OCI-LY3 (cell line): ENCODE results near the gene SLC36A4.

Experiments
- H2AFZ ChIP-seq: fragments of 200-600, 300-600 bp; shearing (Covaris generic); 2 replicates; pipeline ENCODE4 v1.6.0; 2014; ENCODE audit warnings: antibody characterized with exemption, low read depth, low read length
- H3K27ac ChIP-seq: fragments of 200-600, 300-600 bp; sonication (generic); 2 replicates; pipeline ENCODE4 v1.5.1; 2014; ENCODE audit warnings: mild to moderate bottlenecking, low read length, moderate library complexity, mixed read lengths
- H3K27me3 ChIP-seq: fragments of 200-600, 300-600 bp; sonication (generic); 2 replicates; pipeline ENCODE4 v1.6.1; 2014; ENCODE audit warnings: low read depth, low read length, mixed read lengths
- H3K36me3 ChIP-seq: fragments of 200-600, 300-600 bp; sonication (generic); replicated peaks from 2 replicates; pipeline ENCODE3; 2014; ENCODE audit warnings: low read depth, low read length, mixed read lengths
- H3K4me1 ChIP-seq: fragments of 300-600, 200-600 bp; sonication (generic); 2 replicates; pipeline ENCODE4 v1.6.1; 2014; ENCODE audit warnings: low read length, mixed read lengths
- H3K4me2 ChIP-seq: fragments of 200-600, 300-600 bp; sonication (generic); 2 replicates; pipeline ENCODE4 v1.6.1; 2014; ENCODE audit warnings: low read length, mixed read lengths
- H3K4me3 ChIP-seq: fragments of 300-600, 200-600 bp; sonication (generic); 2 replicates; pipeline ENCODE4 v1.5.1; 2014; ENCODE audit warnings: antibody characterized with exemption, mild to moderate bottlenecking, low read length, moderate library complexity
- H3K79me2 ChIP-seq: fragments of 300-600, 200-600 bp; shearing (Covaris generic); 2 replicates; pipeline ENCODE4 v1.6.1; 2014; ENCODE audit warnings: mild to moderate bottlenecking, low read length, mixed read lengths
- H3K9ac ChIP-seq: fragments of 300-600, 200-600 bp; shearing (Covaris generic); 2 replicates; pipeline ENCODE4 v1.6.0; 2014; ENCODE audit warnings: mild to moderate bottlenecking, low read length, moderate library complexity
- H3K9me3 ChIP-seq: fragments of 200-600, 300-600 bp; shearing (Covaris generic); 2 replicates; pipeline ENCODE4 v1.6.1; 2014; ENCODE audit warnings: low read length, mixed read lengths; ENCODE audit not compliant: insufficient read depth
- H4K20me1 ChIP-seq: fragments of 200-600, 300-600 bp; sonication (generic); 2 replicates; pipeline ENCODE4 v1.6.1; 2016; ENCODE audit warnings: low read length, mixed read lengths; ENCODE audit not compliant: insufficient read depth
- EZH2phosphoT487 ChIP-seq: fragments of 200-600 bp; shearing (Covaris generic); IDR thresholded peaks from 2 replicates; pipeline ENCODE4 v1.6.1; 2018; ENCODE audit warnings: antibody characterized with exemption, mixed run types, low read depth
- TF ChIP-seq, protein P1 (sequence below): fragments of 200-600, 300-600 bp; sonication (generic); IDR thresholded peaks from 2 replicates; pipeline ENCODE4 v1.5.1; 2014; ENCODE audit warnings: antibody characterized with exemption, low read length, low read depth

SLC36A4 gene

DNA sequence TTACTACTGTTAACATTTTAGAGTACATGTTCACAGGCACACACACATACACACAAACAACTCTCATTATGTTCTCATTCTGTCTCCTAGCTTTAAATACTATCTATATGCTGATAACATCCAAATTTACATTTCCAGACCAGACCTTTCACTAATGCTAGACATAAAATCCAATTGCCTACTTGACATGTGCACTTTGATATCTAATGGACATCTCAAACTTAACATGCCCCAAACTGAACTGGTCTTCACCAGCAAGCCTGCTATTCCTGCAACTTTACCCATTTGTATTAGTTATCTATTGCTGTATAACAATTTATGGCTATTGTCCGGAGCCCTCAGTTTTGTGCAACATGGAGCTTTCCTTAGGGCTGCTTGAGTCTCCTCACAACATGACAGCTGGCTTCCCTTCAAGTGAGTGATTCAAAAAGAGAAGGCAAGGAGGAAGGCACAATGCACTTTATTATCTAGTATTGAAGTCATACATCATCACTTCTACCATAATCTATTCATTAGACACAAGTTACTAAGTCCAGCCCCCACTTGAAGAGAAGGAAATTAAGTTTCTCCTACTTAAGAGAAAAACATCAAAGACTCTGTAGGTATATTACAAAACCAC is 3.0 kb downstream of the SLC36A4 start:
- Histone ChIP-seq H3K36me3 (peaks cover 7% of the 10 kb centered on the region), H3K9ac (no peak overlapping the region), H3K27ac (no peak overlapping the region), H3K4me3 (no peak overlapping the region), H4K20me1 (peaks cover 9% of the 10 kb centered on the region; the same call in 1 of the 2 replicates), H3K9me3 (no peaks in the 10 kb centered on the region), H2AFZ (no peak overlapping the region), H3K4me2 (no peak overlapping the region), H3K4me1 (peaks cover 9% of the 10 kb centered on the region), H3K27me3 (no peaks in the 10 kb centered on the region), H3K79me2 (peaks cover 64% of the 10 kb centered on the region)
- TF ChIP-seq, protein P1, sequence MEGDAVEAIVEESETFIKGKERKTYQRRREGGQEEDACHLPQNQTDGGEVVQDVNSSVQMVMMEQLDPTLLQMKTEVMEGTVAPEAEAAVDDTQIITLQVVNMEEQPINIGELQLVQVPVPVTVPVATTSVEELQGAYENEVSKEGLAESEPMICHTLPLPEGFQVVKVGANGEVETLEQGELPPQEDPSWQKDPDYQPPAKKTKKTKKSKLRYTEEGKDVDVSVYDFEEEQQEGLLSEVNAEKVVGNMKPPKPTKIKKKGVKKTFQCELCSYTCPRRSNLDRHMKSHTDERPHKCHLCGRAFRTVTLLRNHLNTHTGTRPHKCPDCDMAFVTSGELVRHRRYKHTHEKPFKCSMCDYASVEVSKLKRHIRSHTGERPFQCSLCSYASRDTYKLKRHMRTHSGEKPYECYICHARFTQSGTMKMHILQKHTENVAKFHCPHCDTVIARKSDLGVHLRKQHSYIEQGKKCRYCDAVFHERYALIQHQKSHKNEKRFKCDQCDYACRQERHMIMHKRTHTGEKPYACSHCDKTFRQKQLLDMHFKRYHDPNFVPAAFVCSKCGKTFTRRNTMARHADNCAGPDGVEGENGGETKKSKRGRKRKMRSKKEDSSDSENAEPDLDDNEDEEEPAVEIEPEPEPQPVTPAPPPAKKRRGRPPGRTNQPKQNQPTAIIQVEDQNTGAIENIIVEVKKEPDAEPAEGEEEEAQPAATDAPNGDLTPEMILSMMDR: no peak
- no peak for TF ChIP-seq EZH2phosphoT487

DNA sequence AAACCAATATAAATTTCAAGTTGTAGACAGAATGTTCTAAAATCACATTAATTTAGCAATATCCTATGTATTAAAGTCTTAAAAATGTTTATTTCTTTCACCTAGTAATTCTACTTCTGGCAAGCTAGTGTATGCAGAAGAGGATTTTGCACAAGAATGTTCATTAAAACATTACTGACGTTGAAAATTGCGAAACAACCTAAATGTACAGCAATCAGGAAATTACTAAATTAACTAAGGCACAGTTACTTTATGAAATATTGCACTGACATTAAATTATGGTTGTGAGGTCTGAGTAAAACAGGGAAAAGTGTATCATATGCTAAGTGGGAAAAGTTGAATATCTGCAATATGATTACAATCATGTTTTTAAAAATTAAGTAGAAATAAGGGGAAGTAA is 4.1 kb downstream of the SLC36A4 start:
- Histone ChIP-seq H3K4me2 (no peak overlapping the region), H3K9me3 (no peaks in the 10 kb centered on the region), H3K27me3 (no peaks in the 10 kb centered on the region), H2AFZ (no peak overlapping the region), H3K27ac (no peak overlapping the region), H4K20me1 (peaks cover 9% of the 10 kb centered on the region; the same call in 1 of the 2 replicates), H3K4me1 (peaks cover 9% of the 10 kb centered on the region), H3K4me3 (no peak overlapping the region), H3K9ac (no peak overlapping the region), H3K79me2 (peaks cover 64% of the 10 kb centered on the region), H3K36me3 (peaks cover 10% of the 10 kb centered on the region)
- TF ChIP-seq, protein P1: no peak
- TF ChIP-seq EZH2phosphoT487: no peak

DNA sequence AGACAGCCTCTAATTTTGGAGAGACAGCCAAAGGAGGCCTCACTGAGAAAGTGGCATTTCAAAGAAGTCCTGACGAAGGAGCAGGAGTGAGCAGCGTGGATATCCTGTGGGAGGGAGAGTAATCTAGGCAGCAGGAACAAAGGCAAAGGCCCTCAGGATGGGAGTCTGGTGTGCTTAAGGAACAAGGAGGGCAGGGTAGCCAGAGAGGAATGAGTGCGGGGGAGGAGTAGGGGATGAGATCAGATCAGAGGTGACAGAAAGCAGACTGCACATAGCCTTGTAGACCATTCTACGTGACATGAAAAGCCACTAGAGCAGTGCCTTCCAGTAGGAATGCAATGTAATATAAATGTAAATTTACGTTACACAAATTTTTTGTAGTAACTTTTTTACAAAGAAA is 5.6 kb downstream of the SLC36A4 start:
- peaks cover 64% of the 10 kb centered on the region for H3K79me2 ChIP-seq
- TF ChIP-seq, protein P1: no peak
- no peak for TF ChIP-seq EZH2phosphoT487

DNA sequence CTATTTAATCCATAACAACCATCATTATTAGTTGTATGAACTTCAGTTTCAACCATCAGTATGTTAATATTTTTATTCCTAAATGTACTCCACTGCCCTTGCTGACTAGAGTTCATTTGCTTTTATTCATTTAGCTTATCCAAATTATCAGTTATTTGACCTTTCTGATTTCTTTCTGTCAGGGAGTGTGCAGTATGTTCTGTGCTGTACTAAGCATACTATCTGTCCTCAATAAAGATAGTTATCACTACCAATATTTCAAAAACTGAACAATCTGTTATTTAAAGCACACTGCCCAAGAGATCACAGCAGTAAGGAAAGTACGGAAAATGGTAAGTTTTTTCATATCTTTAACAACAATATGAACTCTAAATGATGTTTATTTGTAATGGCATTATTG is 8.3 kb downstream of the SLC36A4 start:
- Histone ChIP-seq H3K27me3 (no peaks in the 10 kb centered on the region), H3K4me1 (no peaks in the 10 kb centered on the region), H3K79me2 (peaks cover 41% of the 10 kb centered on the region), H2AFZ (no peak overlapping the region), H3K9ac (no peak overlapping the region), H3K4me3 (no peak overlapping the region), H4K20me1 (peaks cover 6% of the 10 kb centered on the region; the same call in 1 of the 2 replicates), H3K9me3 (peaks cover 7% of the 10 kb centered on the region), H3K27ac (no peak overlapping the region), H3K4me2 (no peak overlapping the region), H3K36me3 (peaks cover 38% of the 10 kb centered on the region)
- TF ChIP-seq EZH2phosphoT487: no peak
- TF ChIP-seq, protein P1: no peak

More for the DNA sequence above, 5.6 kb downstream of the SLC36A4 start:
- H3K36me3 ChIP-seq: peaks cover 26% of the 10 kb centered on the region
- H3K9ac ChIP-seq: no peak overlapping the region
- no peaks in the 10 kb centered on the region for H3K27me3 ChIP-seq
- peaks cover 6% of the 10 kb centered on the region for H3K9me3 ChIP-seq
- H2AFZ ChIP-seq: no peak overlapping the region
- H3K4me1 ChIP-seq: peaks cover 4% of the 10 kb centered on the region
- H4K20me1 ChIP-seq: peaks cover 9% of the 10 kb centered on the region; the same call in 1 of the 2 replicates
- H3K4me3 ChIP-seq: no peak overlapping the region
- no peak overlapping the region for H3K27ac ChIP-seq
- no peak overlapping the region for H3K4me2 ChIP-seq
